NCI-H2171 (cell line): ENCODE results near the gene GRHL1.
A peak's percentile ranks its signal among the peaks of the same experiment; 100 is the strongest.

Experiments used
- DNase-seq: peaks from one replicate; lab custom pipeline; 2025; lab: John Stamatoyannopoulos, UW

GRHL1 gene

DNA sequence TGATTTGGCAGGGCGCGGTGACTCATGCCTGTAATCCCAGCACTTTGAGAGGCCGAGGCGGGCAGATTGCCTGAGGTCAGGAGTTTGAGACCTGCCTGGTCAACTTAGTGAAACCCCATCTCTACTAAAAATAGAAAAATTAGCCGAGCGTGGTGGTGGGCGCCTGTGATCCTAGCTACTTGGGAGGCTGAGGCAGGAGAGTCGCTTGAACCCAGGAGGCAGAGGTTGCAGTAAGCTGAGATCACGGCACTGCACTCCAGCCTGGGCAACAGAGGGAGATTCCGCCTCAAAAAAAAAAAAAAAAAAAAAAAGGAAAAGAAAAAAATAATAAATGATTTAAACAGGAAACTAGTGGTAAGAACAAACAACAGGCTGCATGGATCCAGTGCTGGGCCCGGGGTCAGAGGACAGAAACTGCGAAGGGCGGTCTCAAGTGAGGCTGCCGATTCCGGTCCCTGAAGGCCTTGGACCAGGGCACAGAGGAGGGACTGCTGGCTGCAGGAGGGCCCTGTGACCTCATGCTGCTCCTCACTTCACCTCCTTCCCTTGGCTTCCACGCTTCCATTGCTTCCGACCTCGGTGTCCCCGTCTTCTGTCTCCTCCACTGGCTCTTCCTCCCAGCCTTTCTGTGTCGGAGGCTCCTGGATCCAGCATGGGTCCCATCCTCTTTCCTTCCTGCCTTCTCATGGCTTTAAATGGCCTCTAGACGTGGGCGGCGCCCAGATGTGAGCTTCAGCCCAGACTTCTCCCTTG, 2.1 kb upstream of the GRHL1 start:
- DNase-seq = no peak

DNA sequence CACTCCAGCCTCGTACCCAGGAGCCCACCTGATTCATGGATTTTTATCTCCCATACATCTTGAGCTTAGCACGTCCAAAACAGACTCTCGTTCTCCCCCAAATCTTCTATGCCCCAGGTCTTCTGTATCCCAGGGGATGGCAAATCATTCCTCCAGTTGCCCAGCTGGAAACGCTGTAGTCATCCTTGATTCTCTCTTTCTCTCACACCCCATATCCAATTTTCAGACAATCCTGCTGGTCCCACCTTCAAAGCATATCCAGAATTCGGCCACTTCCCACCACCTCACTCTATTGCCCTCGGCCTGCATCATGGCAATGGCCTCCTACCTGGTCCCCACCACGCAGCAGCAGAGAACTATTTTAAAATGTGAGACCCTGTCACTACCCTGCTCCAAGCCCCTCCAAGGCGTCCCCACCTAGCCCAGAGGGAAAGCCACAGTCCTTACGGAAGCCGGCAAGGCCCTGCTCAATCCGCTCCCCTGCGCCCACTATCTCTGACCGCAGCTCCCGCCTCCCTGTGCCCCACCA, 1.4 kb upstream of the GRHL1 start:
- no peak for DNase-seq

DNA sequence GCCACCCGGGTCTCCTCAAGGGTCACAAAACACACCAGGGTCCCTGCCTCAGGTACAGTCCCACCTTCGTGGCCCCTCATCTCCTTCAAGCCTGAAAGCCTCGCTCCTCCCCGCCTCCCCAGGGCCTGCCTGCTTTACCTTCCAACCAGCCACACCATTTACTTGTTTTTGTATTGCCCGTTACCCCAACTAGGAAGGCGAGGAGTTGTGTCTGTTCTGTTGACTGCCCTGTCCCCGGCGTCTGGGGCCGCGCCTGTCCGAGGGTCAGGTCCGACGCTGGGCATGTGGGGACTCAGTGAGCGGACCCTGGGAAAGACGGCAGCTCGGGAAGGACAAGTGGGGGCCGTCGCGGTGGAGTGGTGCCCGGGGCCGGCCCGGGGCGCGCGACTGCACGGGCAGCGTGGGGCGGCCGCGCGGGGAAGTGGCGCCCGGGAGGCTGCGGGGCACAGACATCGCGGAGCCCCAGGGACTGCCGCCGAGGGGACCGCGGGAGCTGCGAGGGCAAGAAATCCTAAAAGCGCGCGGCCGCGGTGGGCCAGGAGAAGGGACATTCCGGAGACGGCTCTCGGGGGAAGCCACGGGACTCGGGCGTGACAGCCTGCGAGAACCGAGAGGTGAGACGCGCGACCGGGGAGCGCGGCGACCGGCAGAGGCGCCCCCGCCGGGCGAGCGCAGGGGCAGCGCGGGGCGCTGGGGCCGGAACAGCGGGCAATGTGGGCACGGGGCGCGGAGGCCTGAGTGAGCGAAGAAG, 797 bp upstream of the GRHL1 start:
- DNase-seq = peak; percentile 69

DNA sequence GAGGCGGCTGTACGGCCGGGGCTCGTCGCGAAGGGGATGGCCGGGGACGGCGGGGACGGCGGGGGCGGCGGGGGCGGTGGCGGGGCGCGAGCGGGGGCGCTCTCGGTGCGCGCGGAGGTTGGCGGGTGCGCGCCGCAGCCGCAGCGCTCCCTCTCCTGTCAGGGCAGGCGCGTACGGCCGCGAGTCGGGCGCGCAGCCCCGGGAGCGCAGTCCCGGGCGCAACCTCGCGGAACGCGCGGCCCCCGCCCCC, 296 bp upstream of the GRHL1 start:
- no peak for DNase-seq

DNA sequence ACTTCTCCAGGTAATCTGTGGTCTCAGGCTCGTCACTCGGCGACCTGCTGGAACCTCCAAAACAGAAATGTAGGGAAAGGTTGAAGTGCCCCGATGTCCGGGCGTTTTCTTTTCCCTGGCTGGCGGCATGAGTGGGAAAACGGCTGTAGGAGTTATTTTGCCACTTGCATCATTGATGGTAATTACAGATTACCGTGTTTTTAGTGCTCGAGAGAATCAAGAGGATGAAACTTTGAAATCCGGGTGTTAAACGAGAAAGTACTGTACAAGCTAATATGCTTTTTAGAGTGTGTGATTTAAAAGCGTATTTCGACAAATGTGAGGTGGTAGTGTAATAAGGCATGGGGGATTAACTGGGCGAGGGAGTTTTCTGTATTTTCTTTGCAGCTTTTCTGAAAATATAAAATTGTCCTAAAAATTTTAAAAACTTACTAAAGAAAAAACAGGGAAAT, 819 bp downstream of the GRHL1 start:
- DNase-seq = no peak

DNA sequence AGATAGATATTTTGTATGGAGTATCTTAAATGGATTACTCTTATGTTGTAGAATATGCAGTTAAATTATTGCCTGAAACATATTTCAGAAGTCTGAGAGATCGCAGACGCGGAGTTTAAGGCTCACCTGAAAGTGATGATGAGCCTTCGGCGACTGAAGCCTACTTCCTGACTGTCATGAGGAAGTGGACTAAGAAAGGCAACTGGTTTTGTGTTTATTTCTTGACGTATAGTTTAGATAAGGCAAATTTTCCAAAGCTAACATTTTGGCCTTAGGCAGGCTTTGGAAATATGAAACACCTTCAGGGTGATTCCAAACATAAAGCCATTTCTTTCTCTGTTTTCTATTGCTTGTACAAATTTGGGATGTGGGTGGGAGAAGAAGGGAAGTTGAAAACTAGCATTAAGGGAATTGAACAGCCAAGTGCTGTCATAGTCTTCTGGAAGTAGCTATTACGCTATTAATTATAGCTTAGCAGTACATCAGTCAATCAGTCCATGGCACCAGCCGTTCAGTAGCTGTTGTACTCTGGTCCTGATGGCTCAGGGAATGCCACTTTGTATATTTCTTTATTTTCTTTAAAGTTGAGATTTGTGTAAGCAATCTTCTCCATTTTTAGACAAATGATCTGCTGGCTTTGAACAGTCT, 1.5 kb downstream of the GRHL1 start:
- no peak for DNase-seq

DNA sequence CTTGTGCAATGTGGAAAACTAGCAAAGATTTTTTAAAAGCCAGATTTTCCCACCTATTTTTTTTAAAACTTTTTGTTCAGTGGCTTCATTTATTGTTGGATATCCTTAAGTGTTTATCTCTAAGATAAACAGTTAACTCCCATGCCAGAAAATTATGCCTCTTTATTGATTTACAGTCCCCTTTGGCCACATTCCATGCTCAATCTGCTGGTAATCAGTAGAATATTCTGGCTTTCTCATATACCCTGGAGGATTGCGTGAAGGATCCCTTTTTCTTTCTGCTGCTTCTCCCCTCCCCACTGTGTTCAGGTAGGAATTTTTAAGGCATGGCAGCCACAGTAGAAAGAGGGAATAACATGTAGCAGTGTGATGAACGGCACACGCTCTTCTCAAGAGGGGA, 2.6 kb downstream of the GRHL1 start:
- DNase-seq = no peak

DNA sequence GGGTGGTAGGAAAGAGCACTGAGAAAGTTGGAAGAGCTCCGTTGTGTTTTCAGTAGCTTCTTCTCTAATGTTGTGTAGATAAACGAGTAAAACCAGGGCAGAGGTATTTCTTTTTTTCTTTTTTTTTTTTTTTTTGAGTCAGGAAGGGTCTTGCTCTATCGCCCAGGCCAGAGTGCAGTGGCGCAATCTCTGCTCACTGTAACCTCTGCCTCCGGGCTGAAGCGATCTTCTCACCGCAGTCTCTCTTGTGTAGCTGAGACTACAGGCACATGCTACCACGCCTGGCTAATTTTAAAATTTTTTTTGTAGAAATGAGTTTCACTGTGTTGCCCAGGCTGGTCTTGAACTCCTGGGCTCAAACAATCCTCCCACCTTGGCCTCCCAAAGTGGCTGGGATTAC, 6.6 kb downstream of the GRHL1 start:
- no peak for DNase-seq

DNA sequence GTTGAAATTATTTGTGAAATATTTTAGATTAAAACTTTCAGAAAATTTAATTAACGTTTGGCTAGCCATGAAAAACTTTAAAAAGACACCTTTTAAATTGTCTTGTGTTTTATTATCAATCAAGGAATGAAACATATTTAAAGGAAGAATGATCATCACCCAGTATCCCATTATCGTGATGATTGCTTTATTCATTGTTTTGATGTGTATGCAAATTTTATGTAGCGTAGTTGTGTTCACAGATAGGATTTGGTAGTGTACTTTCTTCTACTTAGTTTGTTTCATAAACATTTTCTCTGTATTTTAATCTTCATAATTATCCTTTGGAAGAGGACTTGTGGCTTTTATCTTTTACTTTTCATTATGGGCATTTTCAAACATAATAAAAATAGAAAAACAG, 7.8 kb downstream of the GRHL1 start:
- DNase-seq = no peak

DNA sequence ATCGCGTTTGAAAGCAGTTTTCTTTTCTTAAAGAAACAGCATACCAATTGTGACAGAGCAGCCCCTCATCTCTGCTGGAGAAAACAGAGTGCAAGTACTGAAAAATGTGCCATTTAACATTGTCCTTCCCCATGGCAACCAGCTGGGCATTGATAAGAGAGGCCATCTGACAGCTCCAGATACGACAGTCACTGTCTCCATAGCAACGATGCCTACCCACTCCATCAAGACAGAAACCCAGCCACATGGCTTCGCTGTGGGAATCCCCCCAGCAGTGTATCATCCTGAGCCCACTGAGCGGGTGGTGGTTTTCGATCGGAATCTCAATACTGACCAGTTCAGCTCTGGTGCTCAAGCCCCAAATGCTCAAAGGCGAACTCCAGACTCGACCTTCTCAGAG, 9.5 kb downstream of the GRHL1 start:
- DNase-seq = no peak

DNA sequence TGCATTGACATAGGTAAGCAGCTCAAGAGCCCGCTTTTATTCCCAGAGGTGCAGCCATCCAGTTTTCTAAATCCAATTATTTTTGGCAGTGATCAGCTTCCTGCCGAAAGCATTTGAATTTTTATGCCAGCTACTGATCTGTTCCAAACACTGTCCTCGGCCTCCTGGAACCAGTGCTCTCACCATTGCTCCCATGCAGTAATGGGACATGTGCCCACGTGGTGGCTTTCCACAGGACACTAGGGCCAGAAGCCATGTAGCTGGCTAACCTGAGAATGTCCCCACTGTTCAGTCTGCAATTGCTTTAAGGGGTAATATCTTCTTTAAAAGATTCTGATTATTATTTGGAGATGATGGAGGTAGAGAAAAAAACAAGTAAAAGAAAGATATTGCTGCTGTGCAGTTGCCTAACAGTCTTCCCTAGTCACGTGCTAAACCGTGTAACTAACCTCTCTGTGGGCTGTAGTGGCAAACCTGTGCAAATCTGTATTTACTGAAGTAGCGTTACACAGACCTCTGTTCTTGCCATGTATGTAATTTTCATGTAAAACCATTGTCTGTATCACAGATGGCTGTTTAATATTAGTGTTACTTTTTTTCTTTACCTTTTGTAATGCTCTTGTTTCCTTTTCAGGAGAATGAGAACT, 13.0 kb downstream of the GRHL1 start:
- no peak for DNase-seq

DNA sequence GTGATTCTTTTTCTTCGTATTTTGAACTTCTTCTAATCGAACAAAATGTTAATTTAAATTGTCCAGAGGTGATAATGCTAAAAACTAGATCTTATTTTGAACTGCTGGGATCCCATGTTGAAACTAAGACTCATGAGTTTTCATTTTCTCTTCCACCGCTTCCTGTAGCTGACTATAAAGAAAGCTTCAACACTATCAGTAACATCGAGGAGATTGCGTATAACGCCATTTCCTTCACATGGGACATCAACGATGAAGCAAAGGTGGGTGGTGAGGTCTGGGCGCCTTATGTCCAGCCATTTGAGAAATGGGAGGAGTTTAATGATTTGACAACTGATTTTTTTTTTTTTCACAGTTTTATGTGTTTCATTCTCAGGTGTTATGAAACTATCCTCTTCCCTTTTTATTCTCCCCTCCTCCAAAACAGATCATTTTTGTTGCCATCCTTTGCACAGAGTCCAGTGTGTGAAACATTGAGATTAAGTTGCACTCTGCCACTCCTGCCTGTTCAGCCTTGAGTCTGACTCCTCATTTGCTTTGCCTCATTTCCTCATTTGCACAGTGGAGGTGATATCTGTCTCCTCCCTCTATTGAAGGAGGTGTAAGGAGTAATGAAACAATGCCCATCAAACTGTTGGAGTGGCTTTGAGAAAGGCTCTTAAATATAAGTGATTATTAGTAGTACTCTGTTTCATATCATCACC, 13.8 kb downstream of the GRHL1 start:
- no peak for DNase-seq

DNA sequence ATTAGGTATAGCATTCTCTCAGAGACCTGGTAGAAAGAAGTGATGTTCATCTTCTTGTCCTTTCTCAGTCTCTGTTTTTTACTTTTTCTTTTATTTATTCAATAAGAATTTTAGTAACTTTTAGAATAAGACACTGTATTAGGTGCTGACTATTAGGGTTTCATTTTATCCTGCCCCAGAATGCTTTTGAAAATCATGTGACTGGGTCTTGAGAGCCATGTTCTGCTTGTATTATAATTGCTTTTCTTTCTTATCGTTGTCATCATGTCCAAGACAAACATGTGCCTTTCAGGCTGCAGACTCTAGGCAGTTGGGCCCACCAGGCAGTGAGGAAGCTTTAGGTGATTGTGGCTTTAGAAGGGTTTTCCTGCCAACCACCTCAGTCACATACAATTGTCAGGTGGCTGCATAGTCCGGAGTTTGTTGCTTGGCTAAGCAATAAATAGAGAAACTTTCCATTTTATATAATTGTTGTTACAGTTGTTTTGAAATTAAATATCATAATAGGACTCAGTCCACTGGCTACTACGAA, 15.1 kb downstream of the GRHL1 start:
- DNase-seq = no peak

DNA sequence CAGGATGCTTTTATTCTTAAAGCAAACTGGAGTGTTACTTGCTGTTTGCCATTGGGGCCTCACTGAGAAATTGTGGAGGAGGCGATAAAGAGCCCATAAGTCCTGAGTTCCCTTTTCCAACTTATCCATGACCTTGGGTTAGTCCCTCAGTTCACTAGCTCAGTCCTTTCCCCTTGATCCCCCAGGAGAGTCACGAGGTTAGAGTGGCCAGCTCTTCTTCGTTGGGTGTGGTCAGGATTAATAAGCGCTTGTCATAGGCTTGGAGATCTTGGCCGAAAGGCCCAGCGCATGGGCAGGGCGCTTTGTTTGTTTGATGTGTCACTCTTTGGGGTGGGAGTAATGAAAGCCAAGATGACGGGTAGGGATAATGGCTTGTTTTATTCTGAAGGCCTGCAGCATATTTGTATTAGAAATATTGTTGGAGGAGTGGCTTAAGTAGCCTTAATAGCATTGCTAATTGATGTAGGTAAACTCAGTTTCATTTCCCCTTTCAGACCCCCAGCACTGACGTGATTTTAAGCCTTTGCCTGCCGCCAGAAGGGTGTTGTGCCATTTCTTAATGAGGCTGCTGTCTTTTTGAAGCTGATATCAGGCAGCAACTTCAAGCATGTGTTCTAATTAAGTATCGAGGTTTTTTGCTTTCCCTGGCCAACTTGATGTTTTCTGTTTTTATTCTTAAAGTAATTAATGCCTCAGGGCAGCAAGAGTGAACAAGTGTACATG, 15.7 kb downstream of the GRHL1 start:
- DNase-seq = no peak

DNA sequence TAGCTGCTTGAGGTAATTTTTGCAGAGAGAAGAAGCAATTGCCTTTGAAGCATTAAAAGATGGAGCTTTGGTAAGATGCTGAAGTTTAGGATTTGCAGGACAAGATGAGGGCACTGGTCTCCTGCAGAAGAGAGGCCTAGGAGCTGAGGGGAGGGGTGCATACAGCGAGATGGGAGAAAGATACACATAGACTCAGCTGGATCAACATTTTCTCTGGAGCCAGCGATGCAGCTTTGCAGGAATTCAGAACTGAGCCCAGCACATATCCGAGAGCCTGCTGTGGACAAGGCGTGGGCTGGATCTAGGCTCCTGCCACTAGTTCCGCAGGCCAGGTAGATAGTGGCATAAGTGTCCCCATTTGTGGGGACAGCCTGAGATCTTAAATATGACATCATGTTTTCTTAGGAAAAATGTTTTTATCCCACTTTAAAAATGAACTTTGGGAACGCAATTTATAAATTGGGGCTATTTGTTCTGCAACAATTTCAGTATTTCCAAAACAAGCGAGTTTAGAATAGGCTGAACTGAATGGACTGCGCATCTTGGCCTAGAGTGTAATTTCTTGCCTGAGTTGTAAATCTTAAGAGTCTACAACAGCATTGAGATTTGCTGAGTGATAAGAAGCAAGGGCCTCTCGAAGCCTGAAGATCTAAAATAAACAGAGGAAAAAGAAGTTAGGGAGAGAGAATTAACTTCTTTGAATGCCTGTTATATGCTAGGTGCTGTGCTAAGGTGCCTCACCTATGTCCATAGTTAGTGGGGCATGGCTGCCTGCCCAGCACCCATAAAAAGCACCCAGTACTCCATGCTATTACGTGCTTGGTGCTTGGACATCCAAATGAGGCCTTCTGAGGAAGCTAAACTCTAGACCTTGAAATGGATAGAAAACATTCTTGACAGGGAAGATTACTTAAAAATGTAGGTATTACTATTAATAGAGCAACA, 17.3 kb downstream of the GRHL1 start:
- no peak for DNase-seq

DNA sequence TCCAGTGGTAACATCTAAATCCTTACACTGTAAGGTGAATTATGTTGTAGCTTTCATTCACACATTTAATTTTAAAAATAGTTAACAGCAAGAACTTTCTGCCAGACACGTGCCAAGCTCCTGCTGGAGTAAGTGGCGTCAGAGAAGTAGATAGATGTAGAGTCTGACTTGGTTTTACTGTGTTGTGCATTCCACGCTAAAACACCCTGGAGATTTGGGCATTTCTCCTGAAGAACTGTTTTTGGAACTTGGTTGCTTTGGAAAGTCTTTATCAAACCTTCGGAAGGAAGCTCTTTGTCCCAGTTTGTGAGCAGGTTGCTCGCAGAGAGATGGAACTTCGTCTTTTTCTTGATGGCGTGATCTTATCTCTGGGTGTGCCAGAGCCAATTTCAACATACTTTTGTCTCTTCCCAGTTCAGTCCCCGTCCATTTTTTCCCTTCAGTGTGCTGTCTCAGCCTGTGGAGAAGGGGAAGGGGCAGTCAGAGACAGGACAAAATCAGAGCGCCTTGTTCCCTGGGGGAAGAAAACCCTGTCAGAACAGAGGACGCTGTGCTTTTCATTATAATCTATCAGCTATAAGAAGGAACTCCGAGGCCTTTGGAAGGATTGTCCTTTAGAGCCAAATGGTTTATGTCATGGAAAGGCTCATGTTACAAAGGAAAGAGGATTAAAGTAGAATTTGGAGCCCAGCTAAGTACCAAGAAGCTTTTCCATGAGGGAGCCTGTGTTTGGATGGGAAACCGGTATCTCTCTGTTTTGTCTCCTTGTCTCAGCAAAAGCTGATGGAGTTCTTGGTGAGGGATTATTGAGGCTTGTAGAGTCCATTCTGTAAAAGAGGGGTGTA, 18.9 kb downstream of the GRHL1 start:
- DNase-seq = no peak

DNA sequence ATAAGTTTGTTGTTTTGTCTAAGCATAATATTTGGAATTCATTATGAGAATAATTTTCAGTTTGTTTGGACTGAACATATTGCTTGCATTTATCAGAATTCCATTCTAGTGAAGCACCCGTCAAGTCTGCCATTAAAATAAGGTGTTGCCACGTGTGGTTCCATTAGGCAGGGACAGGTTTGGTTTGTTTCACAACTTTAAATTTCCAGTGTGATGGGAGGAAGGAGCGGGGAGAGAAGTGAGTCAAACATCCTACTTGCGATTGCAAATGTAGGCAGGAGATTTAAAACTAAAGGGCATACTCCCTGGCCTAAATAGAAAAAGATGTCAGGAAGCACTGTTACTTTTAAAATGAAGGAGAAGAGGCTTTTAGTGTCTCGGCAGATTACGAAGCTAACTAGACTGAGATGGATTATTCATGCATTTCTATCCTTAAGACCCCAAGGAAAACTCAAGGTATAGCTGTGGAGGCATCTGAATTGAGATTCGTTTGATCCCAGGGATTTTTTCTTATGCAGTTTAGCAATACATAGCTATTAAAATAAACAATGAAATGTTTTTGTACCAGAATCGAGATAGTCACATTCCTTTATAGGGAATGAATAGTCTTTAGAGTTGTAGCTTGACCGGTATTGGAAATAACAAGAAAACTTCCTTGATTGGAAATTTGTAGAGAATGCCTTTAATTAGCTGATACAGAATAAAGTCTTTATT, 19.8 kb downstream of the GRHL1 start:
- no peak for DNase-seq

DNA sequence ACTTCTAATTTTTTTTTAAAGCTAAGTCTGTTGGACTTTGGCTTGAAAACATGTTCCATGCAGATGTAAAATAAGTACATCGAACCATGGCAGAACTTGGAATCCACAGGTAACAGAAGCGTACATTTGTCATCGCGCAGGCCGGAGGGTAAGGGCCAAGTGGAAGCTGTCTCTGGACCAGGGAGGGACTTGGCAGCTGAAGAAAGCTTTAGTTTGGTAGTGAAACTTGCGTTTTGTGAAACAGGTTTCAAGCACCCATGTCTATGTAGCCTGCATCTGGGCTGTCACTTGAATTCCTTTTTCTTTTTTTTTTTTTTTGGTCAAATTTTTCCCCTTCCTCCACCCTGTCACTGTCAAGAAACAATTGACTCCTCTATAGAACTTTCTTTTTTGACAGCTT, 20.4 kb downstream of the GRHL1 start:
- DNase-seq = no peak
